Measurements from ENCODE around the gene SPATA6L. TPM values are rescaled to one million over a fixed set of nuclear protein-coding genes. Genes with fewer than 3 reads are reported as not detected.

Gene SPATA6L
- total and polyA plus RNA-seq, 10 of the 15 experiments (the other 5 are each of a cell fraction or from before 2014, with no cell fraction given), result 0.37 to 1.6 (median 0.91) TPM

GRCh38 chr9:4584636-4585035, 81.6 kb downstream of the SPATA6L start:
- CTCF ChIA-PET, result no interaction called here
- SMC1A ChIA-PET (ENCODE audit: uncharacterized antibody, unreplicated experiment), result no interaction called here
- H3K4me2 ChIP-seq (ENCODE audit: control insufficient read depth, insufficient read depth), result no peak overlapping the region
- no peak overlapping the region for H3K27ac ChIP-seq (ENCODE audit: control insufficient read depth, insufficient read depth)
- no peaks in the 10 kb centered on the region for H3K27me3 ChIP-seq (replicated peaks in 1 of 2; ENCODE audit: control insufficient read depth in 2 of 2, insufficient read depth in 2 of 2, low read length in 1 of 2)
- H3K9me3 ChIP-seq (replicated peaks; ENCODE audit: control insufficient read depth, insufficient read depth, low read length), result no peaks in the 10 kb centered on the region
- H4K20me1 ChIP-seq (ENCODE audit: control insufficient read depth, insufficient read depth), result no peaks in the 10 kb centered on the region
- DNase-seq (ENCODE audit: low read depth, low spot score), result no peak
- POLR2A ChIA-PET, result no interaction called here
- H3K9ac ChIP-seq (ENCODE audit: control insufficient read depth, insufficient read depth, low read length), result no peak overlapping the region
- H2AFZ ChIP-seq (ENCODE audit: control insufficient read depth, low read depth, low read length), result no peak overlapping the region
- no TSS peak for BruUV-seq (replicated peaks)
- H3K4me1 ChIP-seq (ENCODE audit: control insufficient read depth, insufficient read depth, low read length), result no peaks in the 10 kb centered on the region
- ATAC-seq, result no peak
- H3K79me2 ChIP-seq (ENCODE audit: control insufficient read depth, insufficient read depth, low read length), result no peaks in the 10 kb centered on the region
- intact Hi-C loops (cut with micrococcal nuclease; ENCODE audit: unreplicated experiment), result no loop called here
- in situ Hi-C loops (cut with MboI), result no loop called here
- H3K4me3 ChIP-seq, result no peak overlapping the region
- TF ChIP-seq KDM1A (IDR thresholded peaks at IDR 0.05; ENCODE audit: borderline replicate concordance), result no peak
- TF ChIP-seq MEF2B (IDR thresholded peaks at IDR 0.05; ENCODE audit: partially characterized antibody, poor library complexity, severe bottlenecking), result no peak
- TF ChIP-seq CBX5 (IDR thresholded peaks at IDR 0.05; ENCODE audit: low read depth), result no peak
- TF ChIP-seq KLF5 (IDR thresholded peaks at IDR 0.05; ENCODE audit: partially characterized antibody), result no peak
- TF ChIP-seq LARP7 (IDR thresholded peaks at IDR 0.05), result no peak
- TF ChIP-seq MXI1 (IDR thresholded peaks at IDR 0.05; ENCODE audit: low read depth, low read length), result no peak
- no peak for TF ChIP-seq MTA3 (IDR thresholded peaks at IDR 0.05; ENCODE audit: borderline replicate concordance, low read length)
- FAIRE-seq, result no peak
- 100% methylated on average over 1 of the region's 1 CpG for WGBS (ENCODE audit: insufficient coverage, insufficient replicate concordance, low lambda C conversion rate, missing lambda C conversion rate)
- H3K36me3 ChIP-seq (ENCODE audit: control insufficient read depth in 2 of 2, insufficient read depth in 2 of 2, low read length in 1 of 2), result peaks cover 0 to 6% of the 10 kb centered on the region in 2 experiments
- RAD21 ChIA-PET (ENCODE audit: unreplicated experiment), result no interaction called here

DNA sequence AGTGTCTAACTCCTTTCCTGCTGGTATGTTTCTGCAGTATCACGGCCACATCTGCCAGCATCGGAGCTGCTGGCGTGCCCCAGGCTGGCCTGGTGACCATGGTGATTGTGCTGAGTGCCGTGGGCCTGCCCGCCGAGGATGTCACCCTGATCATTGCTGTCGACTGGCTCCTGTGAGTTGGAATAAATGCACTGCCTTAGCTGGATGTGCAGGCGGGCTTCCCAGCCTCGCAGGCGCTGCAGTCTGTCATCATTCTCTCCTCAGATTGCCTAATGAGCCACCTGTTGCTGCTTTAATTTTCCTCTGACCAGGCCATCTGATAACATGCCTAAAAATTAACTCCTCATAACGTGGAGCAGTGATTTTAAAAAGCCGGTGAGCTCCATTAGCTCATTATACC, 83.3 kb downstream of the SPATA6L start:
- H3K79me2 ChIP-seq (ENCODE audit: control insufficient read depth, insufficient read depth, low read length), result no peaks in the 10 kb centered on the region
- no peak overlapping the region for H2AFZ ChIP-seq (ENCODE audit: control insufficient read depth, low read depth, low read length)
- BruUV-seq (replicated peaks), result no TSS peak
- intact Hi-C loops (cut with micrococcal nuclease; ENCODE audit: unreplicated experiment) (no loop called here), in situ Hi-C loops (cut with MboI) (no loop called here)
- H3K4me2 ChIP-seq (ENCODE audit: control insufficient read depth, insufficient read depth), result no peak overlapping the region
- no peaks in the 10 kb centered on the region for H4K20me1 ChIP-seq (ENCODE audit: control insufficient read depth, insufficient read depth)
- CTCF ChIA-PET, result interaction anchor here (1.1 to 1.8 kb wide), 2 partner anchors 23 to 216 kb away, joined by 3 to 5 read pairs; no protein-coding TSS in a partner anchor
- RAD21 ChIA-PET (ENCODE audit: unreplicated experiment), result no interaction called here
- no peak overlapping the region for H3K27ac ChIP-seq (ENCODE audit: control insufficient read depth, insufficient read depth)
- H3K4me3 ChIP-seq, result no peak overlapping the region
- DNase-seq (ENCODE audit: low read depth, low spot score), result no peak
- peaks cover 0 to 6% of the 10 kb centered on the region in 2 experiments for H3K36me3 ChIP-seq (ENCODE audit: control insufficient read depth in 2 of 2, insufficient read depth in 2 of 2, low read length in 1 of 2)
- H3K9ac ChIP-seq (ENCODE audit: control insufficient read depth, insufficient read depth, low read length), result no peak overlapping the region
- H3K9me3 ChIP-seq (replicated peaks; ENCODE audit: control insufficient read depth, insufficient read depth, low read length), result no peaks in the 10 kb centered on the region
- WGBS (ENCODE audit: insufficient coverage, insufficient replicate concordance, low lambda C conversion rate, missing lambda C conversion rate), result 96% methylated on average over 12 of the region's 12 CpGs
- H3K4me1 ChIP-seq (ENCODE audit: control insufficient read depth, insufficient read depth, low read length), result no peaks in the 10 kb centered on the region
- no peak for FAIRE-seq
- SMC1A ChIA-PET (ENCODE audit: uncharacterized antibody, unreplicated experiment), result interaction anchor here (1.0 to 1.1 kb wide), 2 partner anchors 10 to 268 kb away, joined by 3 to 4 read pairs; no protein-coding TSS in a partner anchor
- ATAC-seq, result no peak
- no peaks in the 10 kb centered on the region for H3K27me3 ChIP-seq (replicated peaks in 1 of 2; ENCODE audit: control insufficient read depth in 2 of 2, insufficient read depth in 2 of 2, low read length in 1 of 2)
- POLR2A ChIA-PET, result no interaction called here
- TF ChIP-seq STAT3 (IDR thresholded peaks at IDR 0.05; ENCODE audit: low read depth, low read length) (no peak), SP1 (IDR thresholded peaks at IDR 0.05; ENCODE audit: low read depth, low read length) (no peak), CBFB (IDR thresholded peaks at IDR 0.05; ENCODE audit: low read depth) (no peak), PKNOX1 (IDR thresholded peaks at IDR 0.05) (no peak), PML (IDR thresholded peaks at IDR 0.05; ENCODE audit: low read length) (no peak)
- TF ChIP-seq, protein P1, sequence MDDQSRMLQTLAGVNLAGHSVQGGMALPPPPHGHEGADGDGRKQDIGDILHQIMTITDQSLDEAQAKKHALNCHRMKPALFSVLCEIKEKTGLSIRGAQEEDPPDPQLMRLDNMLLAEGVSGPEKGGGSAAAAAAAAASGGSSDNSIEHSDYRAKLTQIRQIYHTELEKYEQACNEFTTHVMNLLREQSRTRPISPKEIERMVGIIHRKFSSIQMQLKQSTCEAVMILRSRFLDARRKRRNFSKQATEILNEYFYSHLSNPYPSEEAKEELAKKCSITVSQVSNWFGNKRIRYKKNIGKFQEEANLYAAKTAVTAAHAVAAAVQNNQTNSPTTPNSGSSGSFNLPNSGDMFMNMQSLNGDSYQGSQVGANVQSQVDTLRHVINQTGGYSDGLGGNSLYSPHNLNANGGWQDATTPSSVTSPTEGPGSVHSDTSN (IDR thresholded peaks at IDR 0.05; ENCODE audit: insufficient replicate concordance, low read depth, low read length), result no peak
- TF ChIP-seq, protein P2, sequence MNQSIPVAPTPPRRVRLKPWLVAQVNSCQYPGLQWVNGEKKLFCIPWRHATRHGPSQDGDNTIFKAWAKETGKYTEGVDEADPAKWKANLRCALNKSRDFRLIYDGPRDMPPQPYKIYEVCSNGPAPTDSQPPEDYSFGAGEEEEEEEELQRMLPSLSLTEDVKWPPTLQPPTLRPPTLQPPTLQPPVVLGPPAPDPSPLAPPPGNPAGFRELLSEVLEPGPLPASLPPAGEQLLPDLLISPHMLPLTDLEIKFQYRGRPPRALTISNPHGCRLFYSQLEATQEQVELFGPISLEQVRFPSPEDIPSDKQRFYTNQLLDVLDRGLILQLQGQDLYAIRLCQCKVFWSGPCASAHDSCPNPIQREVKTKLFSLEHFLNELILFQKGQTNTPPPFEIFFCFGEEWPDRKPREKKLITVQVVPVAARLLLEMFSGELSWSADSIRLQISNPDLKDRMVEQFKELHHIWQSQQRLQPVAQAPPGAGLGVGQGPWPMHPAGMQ (IDR thresholded peaks at IDR 0.05; ENCODE audit: borderline replicate concordance), result no peak

Data from GM12878 (cell line).